Transverse colon (tissue), 4 donors: Measurements from ENCODE around the gene MT1B.

Experiments used
- EP300 ChIP-seq: sonication (generic); formaldehyde crosslinking; IDR thresholded peaks from one replicate; pipeline ENCODE4 v1.6.1; 2017; ENCODE audit warnings: antibody characterized with exemption, low read depth
- POLR2A ChIP-seq: fragments of 450-650 bp; IDR thresholded peaks from one replicate; pipeline ENCODE4 v1.6.1; 2016; ENCODE audit warnings: antibody characterized with exemption, mild to moderate bottlenecking, moderate library complexity
- POLR2AphosphoS5 ChIP-seq, 3 donors: sonication (generic); formaldehyde crosslinking; IDR thresholded peaks; one replicate each; pipeline ENCODE4 v1.6.1; 2016; ENCODE audit warnings: antibody characterized with exemption in 3 of 3
- TF ChIP-seq, protein P1 (sequence below), 5 experiments: fragments of 200-600 bp in 3 of 5; fragments of 450-650 bp in 2 of 5; sonication (generic) in 3 of 5; IDR thresholded peaks; 1 replicate in 2 of 5; 2 replicates in 3 of 5; pipeline ENCODE4 v1.5.1; 2016 to 2017; ENCODE audit warnings: antibody characterized with exemption in 5 of 5, inconsistent platforms in 3 of 5, mild to moderate bottlenecking in 2 of 5, moderate library complexity in 1 of 5

- TF ChIP-seq POLR2A: no peak
- TF ChIP-seq, protein P1, sequence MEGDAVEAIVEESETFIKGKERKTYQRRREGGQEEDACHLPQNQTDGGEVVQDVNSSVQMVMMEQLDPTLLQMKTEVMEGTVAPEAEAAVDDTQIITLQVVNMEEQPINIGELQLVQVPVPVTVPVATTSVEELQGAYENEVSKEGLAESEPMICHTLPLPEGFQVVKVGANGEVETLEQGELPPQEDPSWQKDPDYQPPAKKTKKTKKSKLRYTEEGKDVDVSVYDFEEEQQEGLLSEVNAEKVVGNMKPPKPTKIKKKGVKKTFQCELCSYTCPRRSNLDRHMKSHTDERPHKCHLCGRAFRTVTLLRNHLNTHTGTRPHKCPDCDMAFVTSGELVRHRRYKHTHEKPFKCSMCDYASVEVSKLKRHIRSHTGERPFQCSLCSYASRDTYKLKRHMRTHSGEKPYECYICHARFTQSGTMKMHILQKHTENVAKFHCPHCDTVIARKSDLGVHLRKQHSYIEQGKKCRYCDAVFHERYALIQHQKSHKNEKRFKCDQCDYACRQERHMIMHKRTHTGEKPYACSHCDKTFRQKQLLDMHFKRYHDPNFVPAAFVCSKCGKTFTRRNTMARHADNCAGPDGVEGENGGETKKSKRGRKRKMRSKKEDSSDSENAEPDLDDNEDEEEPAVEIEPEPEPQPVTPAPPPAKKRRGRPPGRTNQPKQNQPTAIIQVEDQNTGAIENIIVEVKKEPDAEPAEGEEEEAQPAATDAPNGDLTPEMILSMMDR (IDR thresholded peaks at IDR 0.05): no peak
- TF ChIP-seq POLR2AphosphoS5 (IDR thresholded peaks at IDR 0.05): no peak
- no peak for TF ChIP-seq EP300
Observed at GRCh38 chr16:56700195-56700594, 48.5 kb downstream of the MT1B start.
